ENCODE measurements around the gene ASIC1. TPM values are rescaled to one million over a fixed set of nuclear protein-coding genes. Genes with fewer than 3 reads are reported as not detected.

The ASIC1 gene
- total RNA-seq, 1 donor from 2014 or later: 451 TPM

Other genes starting within 250 kb of the ASIC1 start
- 64.3 TPM for gene NCKAP5L, start 229.2 kb upstream of the ASIC1 start, total RNA-seq (ENCODE audit: unreplicated experiment)
- gene BCDIN3D, start 214.5 kb upstream of the ASIC1 start, total RNA-seq (ENCODE audit: unreplicated experiment): 5.9 TPM
- gene FAIM2, start 153.7 kb upstream of the ASIC1 start, total RNA-seq (ENCODE audit: unreplicated experiment): 3.5 TPM
- not detected for gene AQP2, start 106.9 kb upstream of the ASIC1 start, total RNA-seq (ENCODE audit: unreplicated experiment)
- gene AQP5, start 95.7 kb upstream of the ASIC1 start, total RNA-seq (ENCODE audit: unreplicated experiment): not detected
- gene AQP6, start 84.6 kb upstream of the ASIC1 start, total RNA-seq (ENCODE audit: unreplicated experiment): 0.37 TPM
- 47.1 TPM for gene RACGAP1, start 32.1 kb upstream of the ASIC1 start, total RNA-seq (ENCODE audit: unreplicated experiment)
- 152 TPM for gene SMARCD1, start 27.7 kb downstream of the ASIC1 start, total RNA-seq (ENCODE audit: unreplicated experiment)
- gene GPD1, start 46.4 kb downstream of the ASIC1 start, total RNA-seq (ENCODE audit: unreplicated experiment): 0.81 TPM
- 23.3 TPM for gene COX14, start 54.6 kb downstream of the ASIC1 start, total RNA-seq (ENCODE audit: unreplicated experiment)
- gene CERS5, start 109.8 kb downstream of the ASIC1 start, total RNA-seq (ENCODE audit: unreplicated experiment): 125 TPM
- 69.4 TPM for gene LIMA1, start 225.9 kb downstream of the ASIC1 start, total RNA-seq (ENCODE audit: unreplicated experiment)

Measured in glutamatergic neuron (in vitro differentiated cells).